ENCODE measurements around the gene MDFI. TPM values are rescaled to one million over a fixed set of nuclear protein-coding genes. Genes with fewer than 3 reads are reported as not detected.

The MDFI gene
- total and polyA plus RNA-seq, 3 donors from 2014 or later = 12.9 to 16.0 (median 15.1) TPM

DNA sequence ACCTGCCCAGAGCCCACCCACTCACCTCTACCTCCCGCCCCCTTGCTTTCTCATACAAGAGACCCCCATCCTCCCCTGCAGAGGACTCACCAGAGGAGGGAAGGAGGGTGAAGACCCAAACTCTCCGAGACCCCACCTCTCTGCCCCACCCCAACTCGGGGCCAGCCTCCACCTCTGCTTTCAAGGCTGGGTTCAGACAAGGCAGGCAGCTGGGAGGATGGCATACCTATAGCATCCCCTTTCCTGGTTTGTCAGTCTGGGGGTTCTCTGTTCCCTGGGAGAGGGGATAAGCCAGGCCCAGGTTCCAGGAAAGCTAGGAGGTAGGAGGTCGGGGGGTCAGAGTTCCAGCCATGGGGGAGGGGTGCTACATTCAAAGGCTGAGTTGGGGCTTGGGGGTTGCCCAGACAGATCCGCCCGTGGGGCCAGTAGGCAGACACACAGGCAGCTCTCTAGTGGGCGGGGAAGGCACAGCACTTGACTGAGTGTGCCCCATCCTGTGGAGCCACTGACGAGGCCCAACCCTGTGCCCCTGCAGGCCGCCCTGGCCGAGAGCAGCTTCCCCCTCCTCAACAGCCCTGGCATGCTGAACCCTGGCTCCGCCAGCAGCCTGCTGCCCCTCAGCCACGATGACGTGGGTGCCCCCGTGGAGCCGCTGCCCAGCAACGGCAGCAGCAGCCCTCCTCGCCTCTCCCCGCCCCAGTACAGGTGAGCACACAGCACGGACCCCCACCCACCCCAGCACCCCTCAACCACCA, 40.8 kb upstream of the MDFI start:
- Histone ChIP-seq H3K9me3 (no peaks in the 10 kb centered on the region), H3K27me3 (no peaks in the 10 kb centered on the region), H3K4me1 (no peaks in the 10 kb centered on the region), H3K36me3 (ENCODE audit: low read depth, missing control alignments) (no peaks in the 10 kb centered on the region), H3K27ac (no peak overlapping the region), H3K4me3 (no peak overlapping the region)
- TF ChIP-seq, protein P1, sequence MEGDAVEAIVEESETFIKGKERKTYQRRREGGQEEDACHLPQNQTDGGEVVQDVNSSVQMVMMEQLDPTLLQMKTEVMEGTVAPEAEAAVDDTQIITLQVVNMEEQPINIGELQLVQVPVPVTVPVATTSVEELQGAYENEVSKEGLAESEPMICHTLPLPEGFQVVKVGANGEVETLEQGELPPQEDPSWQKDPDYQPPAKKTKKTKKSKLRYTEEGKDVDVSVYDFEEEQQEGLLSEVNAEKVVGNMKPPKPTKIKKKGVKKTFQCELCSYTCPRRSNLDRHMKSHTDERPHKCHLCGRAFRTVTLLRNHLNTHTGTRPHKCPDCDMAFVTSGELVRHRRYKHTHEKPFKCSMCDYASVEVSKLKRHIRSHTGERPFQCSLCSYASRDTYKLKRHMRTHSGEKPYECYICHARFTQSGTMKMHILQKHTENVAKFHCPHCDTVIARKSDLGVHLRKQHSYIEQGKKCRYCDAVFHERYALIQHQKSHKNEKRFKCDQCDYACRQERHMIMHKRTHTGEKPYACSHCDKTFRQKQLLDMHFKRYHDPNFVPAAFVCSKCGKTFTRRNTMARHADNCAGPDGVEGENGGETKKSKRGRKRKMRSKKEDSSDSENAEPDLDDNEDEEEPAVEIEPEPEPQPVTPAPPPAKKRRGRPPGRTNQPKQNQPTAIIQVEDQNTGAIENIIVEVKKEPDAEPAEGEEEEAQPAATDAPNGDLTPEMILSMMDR (IDR thresholded peaks at IDR 0.05) = no peak
- no peak for TF ChIP-seq POLR2A (IDR thresholded peaks at IDR 0.05)
- DNase-seq = no peak
- 89% methylated on average over 10 to 18 of the region's 19 CpGs for WGBS, 2 donors
- intact Hi-C loops (cut with DNase I; ENCODE audit: low total_unique reads) = loop anchor here (10.0 kb wide), 1 partner anchor 173 kb away; no protein-coding TSS in a partner anchor

DNA sequence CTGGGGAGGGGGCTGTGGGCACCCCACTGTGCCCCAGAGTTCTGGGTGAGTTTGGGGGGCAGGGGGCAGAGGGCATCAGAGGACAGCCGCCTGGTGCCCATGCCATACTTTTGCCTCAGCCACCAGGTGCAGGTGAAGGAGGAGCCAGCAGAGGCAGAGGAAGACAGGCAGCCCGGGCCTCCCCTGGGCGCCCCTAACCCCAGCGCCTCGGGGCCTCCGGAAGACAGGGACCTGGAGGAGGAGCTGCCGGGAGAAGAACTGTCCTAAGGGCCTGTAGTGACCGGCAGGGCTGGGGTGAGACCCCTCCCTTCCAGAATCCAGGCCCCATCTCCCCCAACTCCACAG, 39.6 kb upstream of the MDFI start:
- no peaks in the 10 kb centered on the region for H3K9me3 ChIP-seq
- no peak overlapping the region for H3K4me3 ChIP-seq
- no peak for TF ChIP-seq POLR2A (IDR thresholded peaks at IDR 0.05)
- TF ChIP-seq, protein P1 (IDR thresholded peaks at IDR 0.05) = no peak
- no peaks in the 10 kb centered on the region for H3K27me3 ChIP-seq
- H3K36me3 ChIP-seq (ENCODE audit: low read depth, missing control alignments) = no peaks in the 10 kb centered on the region
- no peak for DNase-seq
- intact Hi-C loops (cut with DNase I; ENCODE audit: low total_unique reads) = loop anchor here (10.0 kb wide), 1 partner anchor 174 kb away; no protein-coding TSS in a partner anchor
- WGBS, 2 donors = 84 to 93% methylated on average over 3 to 8 of the region's 8 CpGs
- H3K27ac ChIP-seq = no peak overlapping the region
- H3K4me1 ChIP-seq = peaks cover 10% of the 10 kb centered on the region

DNA sequence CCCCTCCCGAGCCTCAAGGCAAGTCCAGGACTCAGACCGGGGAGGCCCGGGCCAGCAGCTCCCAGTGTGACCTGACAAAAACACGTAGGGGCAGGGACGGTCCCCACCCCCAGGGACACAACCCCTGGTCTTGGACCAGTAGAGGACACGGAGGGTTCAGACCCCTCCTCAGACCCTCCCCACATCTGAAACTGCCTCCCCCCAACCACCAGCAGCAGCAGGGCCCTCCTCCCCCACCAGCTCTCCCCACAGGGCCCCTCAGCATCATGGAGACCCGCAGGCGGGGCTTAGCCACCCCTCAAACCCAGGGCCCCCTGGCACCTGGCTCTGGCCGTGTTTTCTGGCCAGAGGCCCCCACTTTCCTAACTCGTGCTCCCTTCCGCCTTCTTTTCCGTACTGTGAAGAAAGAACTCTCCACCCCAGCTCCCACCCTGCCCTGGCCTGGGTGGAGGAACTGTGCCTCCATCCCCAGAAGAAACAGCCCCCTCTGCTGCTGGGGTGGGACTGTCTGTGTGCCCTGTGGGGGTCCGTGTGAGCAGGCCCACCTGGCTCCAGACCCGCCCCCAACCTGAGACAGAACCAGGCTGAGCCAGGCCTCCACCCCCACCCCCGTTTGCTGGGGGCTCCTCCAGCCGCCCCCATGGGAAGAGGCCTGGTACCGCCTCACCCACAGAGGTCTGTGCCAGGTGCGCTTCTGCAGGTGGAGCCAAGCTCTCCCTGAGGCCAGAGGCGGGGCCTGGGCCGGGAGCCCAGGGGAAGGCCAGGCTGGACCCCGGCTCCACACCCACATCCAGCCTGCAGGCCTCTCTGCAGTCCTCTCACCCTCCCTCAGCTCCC, 39.0 kb upstream of the MDFI start:
- no peaks in the 10 kb centered on the region for H3K27me3 ChIP-seq
- H3K36me3 ChIP-seq (ENCODE audit: low read depth, missing control alignments) = no peaks in the 10 kb centered on the region
- no peak overlapping the region for H3K27ac ChIP-seq
- no peaks in the 10 kb centered on the region for H3K9me3 ChIP-seq
- no peak overlapping the region for H3K4me3 ChIP-seq
- DNase-seq = no peak
- TF ChIP-seq, protein P1 (IDR thresholded peaks at IDR 0.05) = no peak
- TF ChIP-seq POLR2A (IDR thresholded peaks at IDR 0.05) = no peak
- H3K4me1 ChIP-seq = peaks cover 10% of the 10 kb centered on the region
- intact Hi-C loops (cut with DNase I; ENCODE audit: low total_unique reads) = loop anchor here (10.0 kb wide), 1 partner anchor 174 kb away; no protein-coding TSS in a partner anchor
- 85 to 86% methylated on average over 6 to 17 of the region's 21 CpGs for WGBS, 2 donors

DNA sequence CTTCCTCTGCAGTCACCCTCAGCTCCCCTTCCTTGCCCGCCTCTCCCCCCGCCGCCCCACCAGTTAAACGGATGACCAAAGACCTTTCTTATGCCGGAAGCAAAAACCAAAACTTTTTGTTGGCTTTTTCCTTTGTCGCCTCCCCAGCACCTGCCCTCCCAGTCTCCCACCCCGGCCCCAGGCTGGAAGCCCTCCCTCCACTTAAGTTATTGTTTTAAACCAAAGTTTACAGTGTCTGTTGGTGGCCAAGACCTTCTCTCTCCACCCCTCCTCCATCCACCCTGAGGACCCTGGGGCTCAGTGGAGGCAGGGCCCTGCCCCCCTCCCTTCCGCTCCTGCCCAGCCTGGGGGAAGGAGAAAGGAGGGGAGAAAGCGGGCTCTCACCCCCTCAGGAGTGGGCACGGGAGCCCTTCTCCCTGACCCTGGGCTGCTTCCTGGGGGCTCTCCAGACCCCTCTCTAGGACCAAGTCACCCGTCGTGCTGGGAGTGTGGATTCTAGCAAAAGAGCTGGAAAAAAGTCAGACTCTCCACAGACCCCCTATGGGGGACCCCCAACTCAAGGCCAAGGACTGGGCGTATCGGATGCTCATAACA, 38.3 kb upstream of the MDFI start:
- H3K9me3 ChIP-seq = no peaks in the 10 kb centered on the region

More for the DNA sequence above, 38.3 kb upstream of the MDFI start:
- Histone ChIP-seq H3K4me1 (peaks cover 10% of the 10 kb centered on the region), H3K4me3 (no peak overlapping the region), H3K27me3 (no peaks in the 10 kb centered on the region), H3K36me3 (ENCODE audit: low read depth, missing control alignments) (no peaks in the 10 kb centered on the region), H3K27ac (no peak overlapping the region)
- no peak for TF ChIP-seq POLR2A (IDR thresholded peaks at IDR 0.05)
- TF ChIP-seq, protein P1 (IDR thresholded peaks at IDR 0.05) = no peak
- no peak for DNase-seq
- 90 to 95% methylated on average over 12 to 14 of the region's 14 CpGs for WGBS, 2 donors
- intact Hi-C loops (cut with DNase I; ENCODE audit: low total_unique reads) = loop anchor here (5.0 to 10.0 kb wide), 2 partner anchors 82 to 175 kb away; no protein-coding TSS in a partner anchor

All from testis (tissue), 3 donors.